Measurements from ENCODE around the gene CASZ1. TPM values are rescaled to one million over a fixed set of nuclear protein-coding genes. Genes with fewer than 3 reads are reported as not detected.

The CASZ1 gene
- total and polyA plus RNA-seq, 5 donors from 2014 or later: 0.57 to 55.1 (median 1.1) TPM

DNA sequence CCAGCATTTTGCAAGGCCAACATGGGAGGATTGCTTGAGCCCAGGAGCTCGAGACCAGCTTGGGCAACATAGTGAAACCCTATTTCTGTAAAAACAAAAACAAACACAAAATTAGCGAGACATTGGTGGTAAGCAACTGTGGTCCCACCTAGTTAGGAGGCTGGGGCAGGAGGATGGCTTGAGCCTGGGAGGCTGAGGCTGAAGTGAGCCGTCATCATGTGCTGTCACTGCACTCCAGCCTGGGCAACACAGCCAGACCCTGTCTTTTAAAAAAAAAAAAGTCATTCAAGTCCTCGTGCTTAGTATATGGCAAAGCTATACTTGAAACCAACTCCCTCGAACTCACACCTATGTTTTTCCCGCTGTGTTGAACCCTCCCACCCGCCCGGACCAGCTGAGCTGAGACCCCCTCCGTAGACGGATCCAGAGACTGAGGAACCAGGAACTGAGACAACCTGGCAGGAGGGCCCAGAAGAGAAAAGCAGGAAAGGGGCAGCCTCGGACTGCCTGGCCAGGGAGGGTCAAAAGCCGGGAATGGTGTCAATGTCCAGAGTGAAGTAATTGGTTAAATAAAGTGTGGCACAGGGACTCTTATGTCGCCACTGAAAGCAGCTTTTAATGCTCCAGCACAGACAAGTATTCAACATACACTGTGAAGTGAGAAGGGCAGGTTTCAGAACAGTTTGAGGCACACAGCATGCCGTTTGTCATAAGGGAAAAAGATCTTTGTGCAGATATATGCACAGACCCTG, 32.8 kb upstream of the CASZ1 start:
- ATAC-seq (ENCODE audit: low read depth in 2 of 2) (no peak), DNase-seq (no peak)
- peaks cover 36% of the 10 kb centered on the region for H3K27me3 Mint-ChIP-seq
- H3K36me3 Mint-ChIP-seq: no peaks in the 10 kb centered on the region
- H3K9me3 Mint-ChIP-seq: peaks cover 0 to 1% (median 0%) of the 10 kb centered on the region in 7 donors
- no peak overlapping the region for H3K4me3 ChIP-seq (ENCODE audit: low read depth, low read length)
- no peak overlapping the region for H3K27ac ChIP-seq (ENCODE audit: insufficient read depth, low read length, poor library complexity, severe bottlenecking)
- no peaks in the 10 kb centered on the region for H3K9me3 ChIP-seq (ENCODE audit: control insufficient read depth in 2 of 2, low read length in 2 of 2)
- no peak overlapping the region for H3K27ac Mint-ChIP-seq
- H3K27me3 ChIP-seq (ENCODE audit: control insufficient read depth, insufficient read depth, low read length): no peaks in the 10 kb centered on the region
- H3K4me1 ChIP-seq (ENCODE audit: control insufficient read depth, insufficient read depth, low read length, poor library complexity, severe bottlenecking): no peaks in the 10 kb centered on the region
- no peak overlapping the region for H3K4me3 Mint-ChIP-seq
- H3K4me1 Mint-ChIP-seq: peaks cover 0 to 3% (median 0%) of the 10 kb centered on the region in 4 donors
- H3K36me3 ChIP-seq (ENCODE audit: control insufficient read depth, insufficient read depth, low read length): no peaks in the 10 kb centered on the region

DNA sequence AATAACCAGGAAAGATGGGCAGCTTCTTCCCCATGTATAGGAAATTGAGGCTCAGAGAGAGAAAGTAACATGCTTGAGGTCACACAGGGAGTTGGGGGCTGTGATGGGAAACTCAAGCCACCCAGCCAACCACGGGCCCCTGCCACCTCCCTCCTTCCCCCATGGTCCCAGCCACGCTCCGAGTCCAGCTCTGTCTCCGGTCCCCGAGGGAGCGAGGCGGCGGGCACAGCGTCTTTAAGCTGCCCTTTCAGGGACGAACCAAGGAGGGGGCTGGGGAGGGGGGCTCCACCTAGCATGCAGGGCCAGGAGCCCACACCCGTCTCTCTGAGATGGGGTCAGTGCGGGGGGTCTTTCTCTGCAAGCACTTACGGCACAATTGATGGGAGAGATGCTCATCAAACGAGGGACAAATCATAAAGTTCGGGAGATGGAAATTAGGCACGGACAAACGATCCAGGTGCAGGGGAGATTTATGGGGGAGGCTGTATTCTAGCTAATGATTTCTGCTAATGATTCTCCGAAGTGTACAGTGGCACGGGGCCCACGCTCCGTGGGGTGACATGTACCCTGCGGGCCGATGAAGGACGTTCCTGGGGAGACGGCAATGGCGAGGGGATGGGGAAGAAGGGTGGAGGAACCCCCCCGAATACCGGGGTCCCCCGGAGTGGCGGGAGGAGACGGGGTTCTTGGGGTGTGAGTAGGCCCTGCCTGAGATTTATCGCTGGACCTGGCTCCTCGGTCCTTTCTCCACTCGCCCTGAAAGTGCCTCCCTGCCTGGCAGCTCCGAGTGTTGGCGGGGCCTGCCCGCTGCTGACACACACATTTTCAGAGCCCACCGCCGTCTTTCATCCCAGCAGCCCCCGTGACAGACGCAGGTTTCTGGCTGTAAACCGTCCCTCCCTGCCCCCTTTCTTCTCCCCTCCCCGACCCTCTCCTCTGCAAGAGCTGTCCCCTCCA, 31.2 kb upstream of the CASZ1 start:
- H3K4me1 Mint-ChIP-seq: peaks cover 0 to 3% (median 0%) of the 10 kb centered on the region in 4 donors
- no peak overlapping the region for H3K4me3 Mint-ChIP-seq
- Histone ChIP-seq H3K36me3 (ENCODE audit: control insufficient read depth, insufficient read depth, low read length) (no peaks in the 10 kb centered on the region), H3K9me3 (ENCODE audit: control insufficient read depth in 2 of 2, low read length in 2 of 2) (no peaks in the 10 kb centered on the region), H3K27me3 (ENCODE audit: control insufficient read depth, insufficient read depth, low read length) (no peaks in the 10 kb centered on the region), H3K4me1 (ENCODE audit: control insufficient read depth, insufficient read depth, low read length, poor library complexity, severe bottlenecking) (no peaks in the 10 kb centered on the region), H3K27ac (ENCODE audit: insufficient read depth, low read length, poor library complexity, severe bottlenecking) (no peak overlapping the region), H3K4me3 (ENCODE audit: low read depth, low read length) (no peak overlapping the region)
- DNase-seq: no peak
- peaks cover 37% of the 10 kb centered on the region for H3K27me3 Mint-ChIP-seq
- no peaks in the 10 kb centered on the region for H3K9me3 Mint-ChIP-seq
- no peak overlapping the region for H3K27ac Mint-ChIP-seq
- ATAC-seq (ENCODE audit: low read depth in 2 of 2): no peak
- no peaks in the 10 kb centered on the region for H3K36me3 Mint-ChIP-seq

DNA sequence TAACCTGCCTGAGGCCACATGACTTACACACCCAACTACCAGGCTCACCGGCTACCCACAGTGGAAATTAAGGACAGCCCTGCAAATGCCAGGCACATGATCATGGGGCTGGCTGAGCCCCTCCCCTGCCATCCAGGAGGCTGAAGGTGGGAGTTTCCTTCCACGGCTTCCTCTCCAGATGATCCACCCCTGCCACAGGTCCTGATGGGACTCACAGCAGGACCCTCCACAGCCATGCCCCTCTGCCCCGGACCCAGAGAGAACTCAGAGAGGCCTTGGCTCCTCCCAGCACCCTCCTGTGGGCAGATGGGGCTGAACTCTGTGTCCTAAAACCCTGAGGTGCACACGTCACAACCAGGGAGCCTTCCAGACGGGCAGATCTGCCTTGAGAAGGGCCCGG, 29.1 kb upstream of the CASZ1 start:
- Histone ChIP-seq H3K9me3 (ENCODE audit: control insufficient read depth in 2 of 2, low read length in 2 of 2) (no peaks in the 10 kb centered on the region), H3K4me3 (ENCODE audit: low read depth, low read length) (no peak overlapping the region), H3K27ac (ENCODE audit: insufficient read depth, low read length, poor library complexity, severe bottlenecking) (no peak overlapping the region), H3K36me3 (ENCODE audit: control insufficient read depth, insufficient read depth, low read length) (no peaks in the 10 kb centered on the region), H3K27me3 (ENCODE audit: control insufficient read depth, insufficient read depth, low read length) (no peaks in the 10 kb centered on the region), H3K4me1 (ENCODE audit: control insufficient read depth, insufficient read depth, low read length, poor library complexity, severe bottlenecking) (no peaks in the 10 kb centered on the region)
- Mint-ChIP-seq H3K4me1 (no peaks in the 10 kb centered on the region), H3K4me3 (no peak overlapping the region), H3K36me3 (no peaks in the 10 kb centered on the region), H3K9me3 (no peaks in the 10 kb centered on the region), H3K27me3 (peaks cover 23% of the 10 kb centered on the region), H3K27ac (peak overlapping the region in 1 of 3 donors; percentile 66)
- no peak for ATAC-seq (ENCODE audit: low read depth in 2 of 2)
- DNase-seq: no peak

DNA sequence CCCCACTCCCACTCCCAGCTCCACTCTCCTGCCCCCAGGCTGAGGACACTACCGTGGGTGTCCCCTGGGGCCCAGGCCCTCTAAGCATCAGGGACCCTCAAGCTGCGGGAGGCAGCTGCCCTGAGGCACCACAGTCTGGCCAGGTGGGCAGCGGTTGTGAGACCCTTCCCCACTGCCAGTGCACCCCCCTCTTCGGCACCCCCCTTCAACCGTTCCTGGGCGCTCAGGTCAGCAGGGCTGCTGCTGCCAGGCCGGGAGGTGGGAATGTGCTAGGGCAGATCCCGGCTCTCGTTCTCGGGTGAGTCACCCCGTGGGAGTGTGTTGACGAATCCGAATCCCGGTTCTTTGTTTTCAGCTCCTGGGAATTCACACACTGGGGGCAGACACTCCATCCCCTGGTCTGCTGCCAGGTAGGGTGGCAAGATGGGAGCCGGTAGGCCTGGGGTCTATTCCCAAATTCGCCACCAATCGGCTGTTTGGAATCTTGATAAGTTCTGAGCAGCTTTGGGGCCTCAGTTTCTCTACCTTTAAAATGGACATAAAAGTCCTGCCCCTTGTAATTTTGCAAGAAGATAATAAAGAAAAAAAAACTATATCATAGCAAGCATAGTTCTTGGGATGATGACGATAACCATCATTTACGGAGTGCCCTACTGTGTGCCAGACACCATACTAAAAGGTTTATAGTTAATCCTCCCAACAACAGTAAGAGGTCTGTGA, 28.5 kb upstream of the CASZ1 start:
- ATAC-seq (ENCODE audit: low read depth in 2 of 2) (no peak), DNase-seq (no peak)
- no peaks in the 10 kb centered on the region for H3K9me3 ChIP-seq (ENCODE audit: control insufficient read depth in 2 of 2, low read length in 2 of 2)
- no peak overlapping the region for H3K4me3 ChIP-seq (ENCODE audit: low read depth, low read length)
- H3K36me3 Mint-ChIP-seq: no peaks in the 10 kb centered on the region
- no peak overlapping the region for H3K27ac Mint-ChIP-seq
- no peak overlapping the region for H3K27ac ChIP-seq (ENCODE audit: insufficient read depth, low read length, poor library complexity, severe bottlenecking)
- peaks cover 19% of the 10 kb centered on the region for H3K27me3 Mint-ChIP-seq
- H3K4me1 Mint-ChIP-seq: no peaks in the 10 kb centered on the region
- no peak overlapping the region for H3K4me3 Mint-ChIP-seq
- no peaks in the 10 kb centered on the region for H3K4me1 ChIP-seq (ENCODE audit: control insufficient read depth, insufficient read depth, low read length, poor library complexity, severe bottlenecking)
- H3K27me3 ChIP-seq (ENCODE audit: control insufficient read depth, insufficient read depth, low read length): no peaks in the 10 kb centered on the region
- H3K36me3 ChIP-seq (ENCODE audit: control insufficient read depth, insufficient read depth, low read length): no peaks in the 10 kb centered on the region
- no peaks in the 10 kb centered on the region for H3K9me3 Mint-ChIP-seq

DNA sequence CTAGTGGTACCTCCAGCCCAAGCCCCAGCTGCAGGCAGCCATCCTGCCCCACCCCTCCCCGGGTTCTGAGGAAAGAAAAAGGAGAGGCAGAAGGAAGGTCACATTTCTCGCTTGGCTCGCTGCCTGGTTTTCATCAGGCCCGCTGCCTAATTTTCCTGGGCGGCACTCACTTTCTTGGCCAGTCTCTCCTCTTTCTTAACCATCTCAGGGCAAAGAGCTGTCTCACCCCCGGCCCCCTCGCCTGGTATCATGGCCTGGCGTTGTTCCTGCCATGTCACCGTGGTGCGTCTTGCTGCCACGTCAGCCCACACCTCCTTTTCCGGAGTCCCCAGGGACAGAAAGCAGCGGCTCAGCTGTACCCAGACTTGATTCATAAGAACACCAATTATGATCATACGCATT, 26.6 kb upstream of the CASZ1 start:
- Mint-ChIP-seq H3K4me1 (no peaks in the 10 kb centered on the region), H3K4me3 (no peak overlapping the region), H3K36me3 (no peaks in the 10 kb centered on the region), H3K9me3 (no peaks in the 10 kb centered on the region), H3K27ac (no peak overlapping the region), H3K27me3 (peaks cover 20% of the 10 kb centered on the region)
- Histone ChIP-seq H3K4me1 (ENCODE audit: control insufficient read depth, insufficient read depth, low read length, poor library complexity, severe bottlenecking) (no peaks in the 10 kb centered on the region), H3K4me3 (ENCODE audit: low read depth, low read length) (no peak overlapping the region), H3K36me3 (ENCODE audit: control insufficient read depth, insufficient read depth, low read length) (no peaks in the 10 kb centered on the region), H3K27ac (ENCODE audit: insufficient read depth, low read length, poor library complexity, severe bottlenecking) (no peak overlapping the region), H3K27me3 (ENCODE audit: control insufficient read depth, insufficient read depth, low read length) (no peaks in the 10 kb centered on the region), H3K9me3 (ENCODE audit: control insufficient read depth in 2 of 2, low read length in 2 of 2) (no peaks in the 10 kb centered on the region)
- DNase-seq (no peak), ATAC-seq (ENCODE audit: low read depth in 2 of 2) (no peak)

DNA sequence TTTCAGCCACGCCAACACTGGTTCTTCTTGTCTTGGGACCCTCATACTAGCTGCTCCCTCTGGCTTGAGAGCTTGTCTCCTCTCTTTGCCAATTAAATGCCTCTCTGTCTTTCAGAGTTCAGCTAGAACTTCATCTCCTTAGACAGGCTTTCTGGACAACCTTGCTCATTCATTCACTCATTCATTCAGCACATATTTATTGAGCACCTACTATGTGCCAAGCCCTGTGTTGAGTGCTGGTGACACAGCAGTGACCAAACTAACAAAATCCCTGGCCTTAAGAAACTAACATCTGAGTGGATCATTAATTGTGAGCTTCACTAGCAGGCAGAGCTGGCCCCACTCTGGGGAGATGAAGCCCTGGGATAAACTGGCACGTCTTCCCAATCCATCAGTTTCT, 24.9 kb upstream of the CASZ1 start:
- no peak overlapping the region for H3K27ac ChIP-seq (ENCODE audit: insufficient read depth, low read length, poor library complexity, severe bottlenecking)
- no peaks in the 10 kb centered on the region for H3K9me3 ChIP-seq (ENCODE audit: control insufficient read depth in 2 of 2, low read length in 2 of 2)
- peaks cover 25% of the 10 kb centered on the region for H3K27me3 Mint-ChIP-seq
- no peaks in the 10 kb centered on the region for H3K4me1 ChIP-seq (ENCODE audit: control insufficient read depth, insufficient read depth, low read length, poor library complexity, severe bottlenecking)
- no peak overlapping the region for H3K4me3 Mint-ChIP-seq
- H3K36me3 ChIP-seq (ENCODE audit: control insufficient read depth, insufficient read depth, low read length): no peaks in the 10 kb centered on the region
- H3K27ac Mint-ChIP-seq: no peak overlapping the region
- H3K4me3 ChIP-seq (ENCODE audit: low read depth, low read length): no peak overlapping the region
- no peaks in the 10 kb centered on the region for H3K4me1 Mint-ChIP-seq
- H3K9me3 Mint-ChIP-seq: no peaks in the 10 kb centered on the region
- no peak for DNase-seq
- ATAC-seq (ENCODE audit: low read depth in 2 of 2): no peak
- no peaks in the 10 kb centered on the region for H3K36me3 Mint-ChIP-seq
- H3K27me3 ChIP-seq (ENCODE audit: control insufficient read depth, insufficient read depth, low read length): no peaks in the 10 kb centered on the region

DNA sequence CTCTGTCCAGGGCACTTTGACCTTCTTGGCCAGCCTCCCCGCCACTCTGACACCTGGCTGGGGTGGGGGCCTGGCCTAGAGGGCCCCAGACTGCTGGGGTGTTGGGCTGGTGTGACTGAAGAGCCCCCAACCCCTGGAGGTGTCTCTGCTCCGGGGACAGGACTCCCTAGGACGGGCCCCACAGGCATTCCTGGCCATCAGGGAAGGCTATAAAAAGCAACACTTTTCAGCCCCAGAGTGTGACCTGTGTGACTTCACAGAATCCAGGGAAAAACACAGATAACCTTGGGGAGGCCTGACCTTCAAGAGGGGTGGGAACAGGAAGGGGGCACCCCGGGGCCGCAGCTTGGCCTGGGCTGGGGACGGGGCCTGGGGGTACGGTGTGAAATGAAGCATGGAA, 24.0 kb upstream of the CASZ1 start:
- Mint-ChIP-seq H3K9me3 (no peaks in the 10 kb centered on the region), H3K27me3 (peaks cover 20% of the 10 kb centered on the region), H3K4me1 (no peaks in the 10 kb centered on the region), H3K4me3 (no peak overlapping the region), H3K27ac (no peak overlapping the region), H3K36me3 (no peaks in the 10 kb centered on the region)
- DNase-seq (no peak), ATAC-seq (ENCODE audit: low read depth in 2 of 2) (no peak)
- Histone ChIP-seq H3K4me3 (ENCODE audit: low read depth, low read length) (no peak overlapping the region), H3K9me3 (ENCODE audit: control insufficient read depth in 2 of 2, low read length in 2 of 2) (no peaks in the 10 kb centered on the region), H3K4me1 (ENCODE audit: control insufficient read depth, insufficient read depth, low read length, poor library complexity, severe bottlenecking) (no peaks in the 10 kb centered on the region), H3K27ac (ENCODE audit: insufficient read depth, low read length, poor library complexity, severe bottlenecking) (no peak overlapping the region), H3K27me3 (ENCODE audit: control insufficient read depth, insufficient read depth, low read length) (no peaks in the 10 kb centered on the region), H3K36me3 (ENCODE audit: control insufficient read depth, insufficient read depth, low read length) (no peaks in the 10 kb centered on the region)

Data from CD4-positive, CD25-positive, alpha-beta regulatory T cell (primary cell).